Kidney capillary endothelial cell (primary cell): ENCODE measurements around the gene RNH1.

Experiments
- DNase-seq: peaks from one replicate; pipeline ENCODE4 v3.0.0-alpha.2; 2018; ENCODE audit warnings: low spot score

The RNH1 gene

DNA sequence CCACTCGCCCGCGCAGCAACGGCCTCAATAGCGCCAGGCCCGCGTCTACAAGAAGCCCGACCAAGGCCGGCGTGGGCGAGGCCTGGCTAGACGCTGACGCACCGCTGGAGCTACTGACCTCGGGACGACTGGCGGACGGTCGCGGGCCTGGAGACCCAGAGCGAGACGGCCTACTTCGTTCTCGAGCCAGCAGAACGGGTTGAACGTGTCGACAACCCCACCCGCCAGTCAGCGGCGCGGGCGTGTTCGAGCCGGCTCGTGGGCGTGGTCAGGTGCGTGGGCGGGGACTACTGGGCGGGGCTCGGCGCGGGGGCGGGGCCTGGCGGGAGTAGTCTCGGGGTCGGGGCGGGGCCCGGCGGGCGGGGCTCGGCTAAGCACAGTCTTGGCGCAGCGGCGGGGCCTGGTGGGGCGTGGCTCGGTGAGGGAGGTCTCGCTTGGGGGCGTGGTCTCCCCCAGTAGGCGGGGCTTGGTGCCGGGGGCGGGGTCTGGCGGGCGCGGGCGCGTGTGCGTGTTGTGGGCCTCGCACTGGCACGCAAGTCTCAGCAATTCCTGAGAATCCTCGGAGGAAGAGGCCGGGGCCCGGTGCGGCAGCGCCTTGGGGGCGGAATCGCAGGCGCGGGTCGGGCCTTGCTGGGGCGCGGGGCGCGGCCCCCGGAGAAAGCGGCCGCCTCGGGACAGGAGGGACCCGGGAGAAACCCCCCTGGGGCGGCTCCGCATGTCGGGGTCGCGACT is at the start of gene RNH1:
RNH1 (minus strand) TSS at position 248 of the 732 bp plus-strand sequence. CDS start 5,080 bp downstream, outside the sequence.
- peak; percentile 89 for DNase-seq

DNA sequence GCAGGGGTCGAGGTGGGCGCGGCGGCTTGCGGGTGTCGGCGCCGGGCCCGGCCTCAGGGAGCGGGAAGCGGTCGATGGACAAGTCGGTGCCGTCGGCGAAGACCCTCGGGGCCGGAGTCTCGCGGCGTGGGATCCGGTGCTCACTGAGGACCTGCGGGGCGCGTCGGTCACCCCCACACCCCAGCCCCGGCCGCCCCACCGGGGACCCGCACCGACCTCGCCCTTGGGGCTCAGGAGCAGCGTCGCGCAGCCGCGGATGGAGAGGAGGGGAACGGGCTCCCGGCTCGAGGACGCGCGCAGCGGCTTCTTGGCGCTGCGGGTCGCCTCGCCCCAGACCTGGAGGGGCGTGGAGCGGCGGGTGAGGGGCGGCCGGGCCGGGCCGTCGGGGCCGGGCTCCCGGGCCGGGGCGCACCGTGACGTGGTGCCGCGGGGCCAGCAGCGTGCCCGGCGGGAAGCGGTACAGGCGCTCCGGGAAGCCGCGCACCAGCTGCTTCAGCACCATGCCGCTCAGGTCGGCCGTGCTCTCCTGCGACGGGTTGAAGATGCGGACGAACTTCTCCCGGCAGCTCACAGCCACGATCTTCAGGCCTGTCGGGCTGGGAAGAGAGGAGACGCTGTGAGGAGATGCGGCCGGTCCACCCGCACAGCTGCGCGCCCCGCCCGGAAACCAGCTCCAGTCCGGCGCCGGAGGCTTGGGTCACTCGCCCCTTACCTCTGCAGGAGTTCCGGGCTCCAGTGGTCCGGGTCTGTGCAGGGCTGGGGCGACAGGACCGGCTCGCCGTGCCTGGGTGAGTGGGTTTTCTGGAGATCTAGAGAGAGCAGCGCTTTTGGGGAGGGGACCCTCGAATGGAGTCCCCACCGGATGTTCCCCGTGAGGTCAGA is 49.0 kb upstream of the RNH1 start:
- no peak for DNase-seq

DNA sequence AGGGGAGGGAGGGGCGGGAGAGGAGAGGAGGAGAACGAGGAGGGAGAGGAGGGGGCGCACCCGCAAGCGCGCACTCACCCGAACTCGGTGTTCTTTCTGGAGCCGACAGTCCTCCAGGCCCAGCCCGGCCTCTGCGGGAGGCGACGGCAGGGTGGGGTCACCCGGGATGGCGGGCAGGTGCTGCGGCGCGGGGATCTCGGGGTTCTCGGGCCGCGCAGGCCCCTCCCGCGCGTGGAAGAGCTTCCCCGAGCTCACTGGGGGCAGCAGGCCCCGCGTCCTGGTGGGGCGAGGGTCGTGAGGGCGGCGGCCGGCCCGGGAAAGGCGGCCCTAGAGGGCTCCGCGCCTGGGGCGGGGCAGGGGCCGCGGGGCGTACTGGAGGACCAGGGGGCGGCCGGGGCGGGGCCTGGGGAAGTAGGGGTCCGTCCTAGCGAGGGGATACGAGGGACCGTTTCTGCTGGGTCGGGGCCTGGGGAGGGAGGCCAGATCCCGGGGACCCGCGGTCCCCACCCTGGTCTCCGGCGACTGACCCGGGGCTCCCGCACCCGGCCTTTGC is 48.3 kb upstream of the RNH1 start:
- DNase-seq, result no peak

DNA sequence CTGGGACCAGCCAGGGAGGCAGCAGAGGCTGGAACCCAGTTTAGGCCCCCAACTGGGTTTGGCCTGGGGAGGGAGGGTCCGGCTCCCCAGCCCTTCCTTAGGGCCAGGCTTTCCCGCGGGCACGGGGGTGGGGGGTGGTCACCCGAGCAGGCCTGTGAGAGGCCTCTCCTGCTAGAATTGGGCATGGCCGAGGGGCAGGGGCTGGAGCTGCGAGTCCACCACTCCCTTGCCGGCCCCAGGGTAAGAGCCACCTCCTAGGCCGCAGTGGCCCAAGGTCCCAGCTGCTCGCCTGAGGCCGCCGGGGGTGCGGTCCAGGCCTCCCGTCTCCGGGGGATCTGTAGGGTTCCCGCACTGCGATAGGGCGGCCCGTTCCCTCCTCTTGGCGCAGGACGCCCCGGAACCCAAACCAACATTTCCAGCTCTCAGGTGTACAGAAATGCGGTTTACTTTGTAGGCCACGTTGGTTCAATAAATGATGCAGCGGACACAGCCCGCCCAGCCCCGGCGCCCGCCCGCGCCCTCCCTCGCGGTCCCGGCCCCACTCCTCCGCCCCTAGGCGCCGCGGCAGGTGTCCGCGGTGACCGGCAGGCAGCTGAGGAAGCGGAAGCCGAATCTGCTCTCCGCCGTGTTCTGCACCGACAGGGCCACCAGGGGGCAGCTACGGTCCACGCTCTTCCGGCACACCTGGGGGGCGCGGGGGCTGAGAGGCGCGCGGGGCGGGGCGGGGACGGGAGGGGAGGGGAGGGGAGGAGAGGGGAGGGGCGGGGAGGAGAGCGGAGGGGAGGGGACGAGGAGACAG is 47.6 kb upstream of the RNH1 start:
- DNase-seq, result no peak

DNA sequence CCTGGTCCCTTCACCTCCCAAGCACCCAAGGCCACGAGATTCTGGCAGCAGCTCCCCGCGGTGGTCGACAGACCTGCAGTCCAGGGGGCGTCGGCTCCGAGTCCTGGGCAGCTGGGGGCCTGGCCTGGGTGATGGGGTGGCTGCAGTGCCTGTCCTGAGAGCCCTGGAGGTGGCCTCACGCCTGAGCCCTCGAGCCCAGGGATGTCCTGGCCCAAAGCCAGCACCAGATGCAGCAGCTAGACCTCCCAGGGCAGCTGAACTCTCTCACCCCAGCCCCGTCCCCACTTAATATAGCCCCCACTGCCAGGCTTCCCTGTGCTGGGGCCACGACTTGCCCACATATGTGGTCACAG is 46.9 kb upstream of the RNH1 start:
- no peak for DNase-seq

DNA sequence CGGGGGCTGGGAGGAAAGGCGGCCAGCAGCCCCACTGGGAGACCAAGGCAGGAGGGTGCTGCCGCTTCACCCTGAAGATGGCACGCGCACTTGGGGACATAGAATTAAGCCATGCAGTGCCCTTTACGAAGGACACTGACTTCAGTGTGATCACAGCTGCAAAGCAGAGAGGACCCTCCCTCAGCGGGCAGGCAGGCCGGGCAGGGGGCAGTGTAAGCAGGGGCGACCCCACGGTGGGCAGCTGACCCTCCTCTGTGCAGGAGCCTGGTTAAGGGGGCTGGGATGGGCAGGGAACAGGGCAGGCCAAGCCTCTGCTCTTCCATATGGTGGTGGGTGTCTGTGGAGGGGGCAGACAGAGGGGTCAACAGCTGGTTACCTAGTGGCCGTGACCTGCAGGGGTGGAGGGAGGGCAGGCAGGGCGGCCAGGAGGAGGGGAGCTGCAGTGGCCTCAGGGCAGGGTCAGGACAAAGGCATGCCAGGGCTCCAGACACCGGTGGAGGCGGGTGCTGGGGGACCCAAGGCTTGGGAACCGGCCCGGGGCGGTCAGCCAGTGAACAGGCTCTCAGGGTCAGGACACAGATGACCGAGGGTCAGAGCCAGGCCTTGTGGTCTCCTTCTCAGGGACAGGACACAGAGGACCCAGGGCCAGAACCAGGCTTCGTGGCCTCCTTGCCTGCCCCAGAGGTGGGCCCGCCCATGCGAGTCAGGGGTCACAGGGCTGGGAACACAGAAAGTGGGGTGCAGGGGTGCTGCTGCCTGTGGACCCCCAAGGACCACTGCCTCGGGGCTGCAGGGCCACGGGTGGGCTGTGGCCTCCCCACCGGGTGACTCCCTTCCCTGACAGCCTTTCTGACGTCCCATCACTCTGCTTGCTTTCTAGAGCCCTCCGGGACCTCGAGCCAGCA is 46.3 kb upstream of the RNH1 start:
- no peak for DNase-seq

DNA sequence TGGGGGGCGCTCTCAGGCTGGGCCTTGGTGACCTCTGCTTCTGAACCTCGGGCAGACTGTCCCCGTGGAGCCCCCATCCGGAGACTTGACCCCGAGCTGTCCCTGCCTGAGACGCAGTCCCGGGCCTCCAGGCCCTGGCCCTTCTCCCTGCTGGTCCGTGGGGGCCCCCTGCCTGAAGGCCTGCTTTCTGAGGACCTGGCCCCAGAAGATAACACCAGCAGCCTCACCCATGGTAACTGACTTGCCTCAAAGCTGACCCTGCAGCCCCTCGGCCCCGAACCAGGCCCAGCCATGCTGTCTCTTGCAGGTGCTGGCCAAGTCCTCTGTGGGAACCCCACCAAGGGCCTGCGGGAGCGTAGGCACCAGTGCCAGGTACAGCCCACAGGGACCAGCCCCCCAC is 44.6 kb upstream of the RNH1 start:
- no peak for DNase-seq

DNA sequence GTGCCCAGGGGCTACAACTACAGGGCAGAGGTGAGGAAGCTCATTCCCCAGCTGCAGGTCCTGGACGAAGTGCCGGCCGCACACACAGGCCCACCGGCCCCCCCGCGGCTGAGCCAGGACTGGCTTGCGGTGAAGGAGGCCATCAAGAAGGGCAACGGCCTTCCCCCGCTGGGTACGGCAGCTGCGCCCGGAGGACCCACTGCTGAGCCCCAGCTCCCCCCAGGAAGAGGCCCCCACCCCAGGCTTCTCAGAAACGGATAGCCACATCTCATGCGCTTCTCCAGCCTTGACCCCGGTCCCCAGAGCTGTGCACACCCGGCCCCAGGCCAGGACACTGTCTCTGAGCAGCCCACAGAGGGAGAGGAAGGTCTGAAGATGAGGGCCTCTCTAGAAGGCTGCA is 44.1 kb upstream of the RNH1 start:
- no peak for DNase-seq

DNA sequence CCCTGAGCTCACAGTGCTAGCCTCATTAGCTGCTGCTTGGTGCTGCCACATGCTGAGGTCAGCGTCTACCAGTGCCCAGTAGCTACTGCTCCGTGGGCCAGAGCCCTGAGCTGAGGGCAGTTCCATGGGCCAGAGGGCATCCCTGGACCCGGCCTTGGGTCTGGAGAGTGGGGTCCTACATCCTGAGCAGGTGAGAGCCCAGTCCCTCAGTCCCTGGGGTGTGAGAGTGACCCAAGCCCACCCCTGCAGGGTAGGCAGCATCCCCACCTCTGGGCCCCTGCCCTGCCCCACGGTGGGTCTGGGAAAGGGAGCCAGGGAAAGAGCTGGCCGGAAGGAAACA is 43.7 kb upstream of the RNH1 start:
- DNase-seq, result no peak

DNA sequence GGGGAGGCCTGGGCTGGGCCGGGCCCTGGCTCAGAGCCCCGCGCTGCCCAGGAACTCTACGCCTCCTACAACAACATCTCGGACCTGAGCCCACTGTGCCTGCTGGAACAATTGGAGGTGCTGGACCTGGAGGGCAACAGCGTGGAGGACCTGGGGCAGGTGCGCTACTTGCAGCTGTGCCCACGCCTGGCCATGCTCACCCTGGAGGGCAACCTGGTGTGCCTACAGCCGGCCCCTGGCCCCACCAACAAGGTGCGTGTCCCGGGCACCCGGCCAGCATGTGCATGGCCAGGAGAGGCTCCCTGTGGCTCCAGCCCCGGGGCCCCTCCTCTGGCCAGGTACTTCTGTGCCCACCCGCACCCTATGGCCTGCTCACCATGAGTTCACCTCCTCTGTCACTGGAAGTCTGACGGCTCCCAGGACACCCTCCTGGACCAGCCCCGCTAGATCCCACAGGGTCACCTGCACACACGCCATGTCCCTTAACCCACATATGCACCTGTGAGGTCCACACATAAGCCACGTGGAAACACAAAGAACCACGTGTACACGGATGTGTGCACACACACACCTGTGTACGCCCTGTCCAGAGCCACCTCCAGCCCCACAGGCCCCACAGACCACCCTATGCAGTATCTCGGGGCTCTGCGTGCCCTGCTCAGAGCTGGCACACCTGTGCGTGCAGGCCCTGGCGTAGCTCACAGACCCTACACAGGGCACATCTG is 43.1 kb upstream of the RNH1 start:
- no peak for DNase-seq

DNA sequence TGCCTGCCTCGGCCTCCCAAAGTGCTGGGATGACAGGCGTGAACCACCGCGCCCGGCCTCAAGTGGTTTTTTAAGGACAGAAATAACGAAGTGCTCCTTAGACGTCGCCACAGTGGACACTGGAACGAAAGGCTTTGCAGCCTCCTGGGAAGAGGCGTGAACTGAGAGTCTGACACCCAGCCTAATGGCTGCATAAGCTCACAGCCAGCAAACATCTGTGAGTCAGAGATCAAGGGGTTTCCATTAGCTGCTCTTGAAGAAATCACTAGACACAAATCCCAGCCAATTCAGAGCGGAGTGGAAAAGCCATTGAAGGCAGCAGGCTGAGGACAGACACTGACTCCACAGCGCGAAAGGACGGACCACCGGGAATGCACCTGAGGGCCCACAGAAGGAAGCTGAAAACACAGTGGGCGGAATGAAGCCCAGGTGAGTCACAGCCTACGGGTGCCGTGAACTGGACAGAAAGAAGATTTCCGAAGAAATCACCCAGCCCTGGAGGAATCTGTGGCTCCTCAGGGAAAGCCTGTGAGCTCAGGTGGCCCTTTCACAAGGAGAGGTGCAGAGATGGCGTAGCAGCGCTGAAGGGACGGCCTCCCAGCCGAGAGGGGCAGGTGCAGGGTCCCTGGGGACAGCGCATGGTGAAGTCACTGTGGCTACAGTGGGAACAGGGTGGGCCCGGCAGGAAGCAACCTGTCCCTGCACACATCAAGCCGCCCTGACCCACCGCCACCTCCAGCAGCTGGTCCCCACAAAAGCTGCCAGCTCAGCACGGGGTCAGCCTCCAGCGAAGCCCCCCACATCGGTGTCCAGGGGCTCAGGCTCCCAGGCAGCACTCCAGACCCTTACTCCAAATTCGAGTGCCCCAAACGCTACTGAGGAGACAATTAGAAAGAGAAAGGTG is 41.9 kb upstream of the RNH1 start:
- DNase-seq, result no peak

DNA sequence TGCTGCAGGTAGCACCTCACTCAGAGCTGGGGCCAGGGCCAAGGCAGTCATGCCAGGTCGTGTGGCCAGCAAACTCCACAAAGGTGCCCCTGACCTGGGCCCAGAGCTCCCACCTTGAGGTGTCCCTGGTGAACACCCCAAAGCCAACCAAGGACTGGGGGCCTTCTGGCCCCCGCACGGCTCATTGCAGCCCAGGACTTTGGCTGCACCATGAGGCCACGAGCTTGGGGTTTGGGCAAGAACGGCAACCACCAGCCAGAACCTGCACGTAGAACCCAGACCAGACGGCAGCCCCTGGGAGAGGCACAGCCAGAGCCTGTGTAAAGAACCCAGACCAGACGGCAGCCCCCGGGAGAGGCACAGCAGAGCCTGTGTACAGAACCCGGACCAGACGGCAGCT is 38.1 kb upstream of the RNH1 start:
- no peak for DNase-seq

DNA sequence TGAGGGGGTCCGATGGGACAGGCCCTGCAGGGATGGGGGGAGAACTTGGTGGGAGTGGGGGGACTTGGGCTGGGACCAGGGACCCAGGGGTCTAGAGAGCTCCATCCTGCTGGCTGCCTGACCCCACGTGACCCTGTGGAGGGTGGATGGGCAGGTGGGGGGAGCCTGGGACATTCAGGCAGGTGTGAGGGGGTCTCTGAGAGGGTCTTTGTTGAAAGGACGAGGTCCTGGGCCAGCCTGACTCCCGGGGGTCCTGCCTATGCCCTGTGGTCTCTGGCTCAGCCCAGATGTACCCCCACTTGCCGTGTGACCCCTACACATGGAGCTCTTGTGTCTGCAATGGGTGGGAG is 37.8 kb upstream of the RNH1 start:
- DNase-seq, result no peak

DNA sequence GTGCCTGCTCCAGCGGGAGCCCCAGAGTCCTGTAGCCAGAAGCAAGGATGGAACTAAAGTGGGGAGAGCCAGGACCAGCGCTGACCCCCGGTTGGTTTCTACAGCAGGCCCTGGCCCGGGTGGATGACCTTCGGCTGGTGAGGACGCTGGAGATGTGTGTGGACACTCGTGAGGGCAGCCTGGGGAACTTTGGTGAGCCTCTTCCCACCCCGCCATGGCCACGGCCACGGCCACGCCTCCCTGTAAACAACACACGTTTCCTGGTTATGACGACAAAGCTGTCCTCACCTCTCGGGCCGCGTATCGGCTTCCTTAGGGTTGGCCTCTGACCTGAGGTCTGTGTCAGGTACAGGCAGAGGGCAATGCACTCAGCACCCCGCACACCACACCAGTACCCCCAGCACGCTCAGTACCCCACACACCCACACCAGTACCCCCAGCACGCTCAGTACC is 34.4 kb upstream of the RNH1 start:
- DNase-seq, result no peak

DNA sequence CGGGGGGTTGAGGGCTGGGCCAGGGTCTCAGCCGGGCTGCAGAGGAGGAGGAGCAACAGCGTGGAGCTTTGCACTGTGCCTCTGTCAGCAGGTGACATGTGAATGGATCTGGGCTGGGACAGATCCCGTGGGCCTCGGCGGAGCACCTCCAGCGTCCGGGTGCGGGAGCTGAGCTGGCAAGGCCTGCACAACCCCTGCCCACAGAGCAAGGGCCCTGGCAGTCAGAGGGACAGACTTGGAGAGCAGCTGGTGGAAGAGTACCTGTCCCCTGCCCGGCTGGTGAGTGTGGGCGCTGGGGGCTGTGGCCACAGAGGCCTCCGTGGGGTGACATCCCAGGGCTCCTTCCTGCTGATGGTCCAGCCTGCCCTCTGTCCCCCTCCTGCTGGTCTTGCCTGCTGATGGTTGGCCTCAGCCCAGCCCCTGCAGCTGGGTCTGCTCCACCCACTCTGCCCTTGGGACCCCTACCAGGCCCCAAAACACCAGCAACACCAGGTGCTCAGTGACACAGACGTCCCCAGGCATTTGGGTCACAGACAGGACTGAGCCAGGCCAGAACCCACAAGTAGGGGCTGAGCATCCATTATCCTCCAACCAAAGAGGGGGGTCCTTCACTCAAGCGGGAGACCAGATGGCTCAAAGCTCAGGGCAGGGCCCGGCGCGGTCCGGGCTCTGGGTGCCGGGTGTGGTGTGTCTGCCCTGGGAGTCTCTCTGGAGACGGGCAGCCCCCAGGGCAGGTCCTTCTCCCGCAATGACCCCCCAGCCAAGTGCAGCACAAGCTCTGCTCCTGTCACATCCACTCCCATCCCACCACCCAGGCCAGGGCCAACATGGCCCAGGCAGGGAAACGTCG is 33.8 kb upstream of the RNH1 start:
- no peak for DNase-seq

DNA sequence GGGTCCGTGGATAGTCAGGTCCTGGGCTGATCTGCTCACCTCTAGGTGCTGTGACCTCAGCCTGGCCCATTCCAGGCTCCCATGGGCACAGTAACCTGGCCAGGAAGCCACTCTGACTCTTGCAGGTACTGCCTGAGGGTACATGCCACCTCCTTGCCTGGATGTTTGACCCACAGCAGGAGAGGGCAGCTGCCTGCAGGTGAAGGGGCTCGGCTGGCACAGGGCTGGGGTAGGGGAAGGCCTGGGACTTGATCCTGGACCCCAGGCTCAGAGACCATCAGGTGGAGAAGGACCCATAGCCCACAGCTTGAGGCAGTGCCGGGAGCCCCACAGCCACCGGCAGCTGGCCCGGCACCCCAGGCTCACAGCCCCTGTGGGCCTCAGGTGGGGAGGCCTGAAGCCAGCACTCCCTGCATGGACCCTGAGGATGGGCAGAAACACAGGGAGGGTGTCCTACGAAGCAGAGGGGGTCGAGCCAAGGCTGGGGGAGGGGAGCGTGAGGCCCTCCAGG is 33.0 kb upstream of the RNH1 start:
- no peak for DNase-seq

DNA sequence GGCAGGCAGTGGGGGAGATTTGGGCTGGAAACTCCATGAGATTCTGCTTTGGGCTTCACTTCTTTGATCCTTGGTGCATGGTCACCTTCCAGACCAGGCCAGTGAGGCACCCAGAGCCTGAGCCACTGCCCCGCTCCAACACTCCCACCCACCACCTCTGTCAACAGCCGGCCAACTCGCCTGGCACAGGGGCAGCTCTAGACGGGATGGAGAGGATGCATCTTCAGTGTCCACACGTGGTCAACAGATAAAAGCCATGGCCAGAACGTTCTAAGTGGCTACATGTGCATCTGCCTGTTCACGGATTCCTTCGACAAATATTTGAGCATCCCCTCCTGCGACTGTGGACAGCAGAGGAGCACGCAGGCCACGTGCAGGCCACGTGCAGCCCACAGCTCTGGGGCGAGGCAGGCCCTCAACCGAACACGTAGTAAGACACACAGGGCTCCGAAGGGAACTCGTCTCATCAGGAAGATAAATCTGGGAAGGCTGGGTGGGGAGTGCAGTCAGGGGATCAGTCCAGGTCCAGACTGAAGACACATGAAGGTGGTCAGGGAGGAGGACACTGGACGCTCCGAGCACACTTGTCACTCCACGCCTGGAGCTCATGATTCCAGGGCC is 31.5 kb upstream of the RNH1 start:
- no peak for DNase-seq
